GM19324 (cell line): ENCODE measurements around the gene TM7SF2.

Source experiments
- ATAC-seq: cut with Tn5 transposase; IDR thresholded peaks from one replicate; pipeline ENCODE4 v1.9.1; 2021; ENCODE audit warnings: mild to moderate bottlenecking, moderate library complexity; ENCODE audit not compliant: unreplicated experiment, low FRiP score

Gene TM7SF2

GRCh38 chr11:65127473-65128181 lies 16.0 kb downstream of the TM7SF2 start:
- ATAC-seq, result no peak

GRCh38 chr11:65128182-65129145 lies 16.8 kb downstream of the TM7SF2 start:
- no peak for ATAC-seq

DNA sequence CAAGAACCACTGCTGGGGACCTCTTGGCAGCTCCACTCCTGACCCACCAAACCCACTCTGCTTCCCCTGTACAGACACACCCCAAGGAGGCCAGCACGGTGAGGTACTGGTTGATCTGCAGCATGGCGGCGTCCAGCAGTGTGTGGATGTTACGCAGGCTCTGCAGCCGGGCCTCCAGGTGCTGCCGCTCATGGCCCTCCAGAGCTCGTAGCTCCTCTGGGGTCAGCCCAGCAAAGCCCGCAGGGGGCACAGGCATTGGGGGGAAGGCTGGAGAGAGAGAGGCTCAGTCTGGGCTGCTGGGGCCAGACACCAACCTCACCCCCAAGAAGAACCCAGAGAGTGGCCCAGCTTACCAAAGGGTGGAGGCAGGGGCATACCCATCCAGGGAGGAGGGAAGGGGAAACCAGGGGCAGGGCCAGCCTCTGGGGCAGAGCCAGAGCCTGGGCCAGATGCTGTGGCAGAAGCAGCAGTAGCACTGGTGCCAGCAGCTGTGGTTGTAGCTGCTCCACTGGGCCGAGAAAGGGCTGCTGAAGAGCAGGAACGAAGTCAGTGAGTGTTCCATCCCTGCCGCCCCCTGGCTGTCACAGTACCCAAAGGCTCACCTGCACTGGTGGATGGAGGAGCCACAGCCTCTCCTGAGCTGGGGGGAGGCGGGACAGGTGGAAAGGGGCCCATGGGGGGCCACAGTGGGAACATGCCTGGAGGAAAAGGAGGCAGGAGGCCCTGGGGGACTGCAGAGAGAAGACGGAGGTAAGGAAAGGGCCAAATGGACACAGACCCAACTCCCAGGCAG lies 18.2 kb downstream of the TM7SF2 start:
- no peak for ATAC-seq

DNA sequence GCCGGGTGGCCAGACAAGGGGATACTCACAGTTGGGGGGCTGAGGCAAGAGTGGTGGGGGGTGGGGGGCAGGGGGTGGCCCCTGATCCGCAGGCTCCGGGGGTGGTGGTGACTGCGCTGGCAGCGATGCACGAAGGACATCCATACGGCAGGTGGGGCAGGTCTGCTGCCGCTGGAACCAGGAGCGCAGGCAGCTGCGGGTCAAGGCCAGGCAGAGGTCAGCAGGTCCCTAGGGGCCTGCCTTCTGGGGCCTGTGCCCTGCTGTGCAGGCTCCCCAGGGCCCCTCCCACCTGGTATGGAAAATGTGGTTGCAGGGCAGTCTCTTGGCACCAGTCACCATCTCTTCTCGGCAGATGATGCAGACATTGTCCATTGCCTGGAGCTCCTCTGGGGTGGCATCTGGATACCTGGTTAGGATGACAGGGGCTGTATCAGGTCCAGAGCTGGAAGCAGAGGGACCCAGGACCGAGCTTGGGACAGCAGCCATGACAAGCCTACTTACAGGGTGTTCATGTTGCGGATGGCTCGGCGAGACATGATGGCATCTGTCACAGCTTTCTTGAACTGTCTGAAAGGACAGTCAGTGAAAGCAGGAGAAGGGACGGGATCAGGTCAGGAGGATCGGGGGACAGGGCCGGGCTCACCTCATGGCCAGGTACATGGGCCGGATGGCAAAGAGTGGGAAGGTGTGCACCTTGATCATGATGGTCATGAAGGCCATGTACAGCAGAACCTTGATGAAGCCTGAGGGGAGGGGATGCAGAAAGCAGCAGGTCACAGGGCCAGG lies 19.2 kb downstream of the TM7SF2 start:
- ATAC-seq, result no peak

DNA sequence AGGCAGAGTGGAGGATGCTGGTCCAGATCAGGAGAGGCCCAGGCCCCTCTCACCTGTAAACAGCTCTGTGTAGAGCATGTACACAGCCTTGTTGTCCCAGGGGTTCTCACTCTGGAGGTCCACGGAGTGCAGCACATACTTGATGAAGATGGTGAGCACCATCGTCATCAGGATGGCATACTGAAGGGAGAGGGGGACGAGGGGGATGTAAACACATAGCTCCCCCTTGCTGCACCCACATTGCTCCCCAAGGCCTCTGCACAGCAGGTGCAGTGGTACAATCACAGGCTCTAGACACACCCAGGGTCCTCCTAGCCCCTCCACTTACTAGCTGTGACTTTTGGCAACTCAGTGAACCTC lies 19.7 kb downstream of the TM7SF2 start:
- ATAC-seq, result no peak

- no peak for ATAC-seq
Observed at GRCh38 chr11:65131895-65132237, 20.2 kb downstream of the TM7SF2 start.

GRCh38 chr11:65132238-65132987 lies 20.7 kb downstream of the TM7SF2 start:
- peak; percentile 39 for ATAC-seq

DNA sequence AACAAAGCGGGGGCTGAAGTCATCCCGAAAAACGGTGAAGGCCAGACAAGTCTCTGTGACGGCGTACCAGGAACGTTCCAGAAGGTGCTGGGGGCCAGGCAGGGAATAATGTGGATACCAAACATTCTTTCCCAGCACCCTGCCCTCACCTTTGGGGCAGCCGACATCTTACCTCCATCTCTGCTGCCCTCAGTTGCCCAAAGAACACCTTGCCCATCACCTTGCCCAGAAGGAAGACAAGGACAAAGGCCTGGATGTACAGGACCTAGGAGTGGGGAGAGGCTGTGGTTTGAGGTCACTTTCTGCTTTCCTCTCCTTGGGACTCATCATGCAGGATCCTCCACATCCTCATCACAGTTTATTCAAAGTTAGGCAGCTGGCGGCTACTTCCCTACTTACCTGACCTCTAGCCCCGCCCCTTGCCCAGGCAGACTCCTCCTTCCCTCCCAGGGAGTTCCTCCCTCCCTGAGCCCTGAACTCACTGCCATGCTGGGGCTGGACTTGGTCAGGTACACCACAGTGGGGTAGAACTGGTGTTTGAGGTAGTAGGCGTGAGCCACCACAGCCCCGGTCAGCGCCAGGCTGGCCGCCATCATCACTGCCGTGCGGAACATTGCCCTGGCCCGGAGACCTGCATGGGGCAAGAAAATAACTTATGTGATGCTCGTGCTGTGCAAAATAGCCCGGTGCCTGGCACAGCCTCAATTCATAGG lies 21.5 kb downstream of the TM7SF2 start:
- no peak for ATAC-seq

DNA sequence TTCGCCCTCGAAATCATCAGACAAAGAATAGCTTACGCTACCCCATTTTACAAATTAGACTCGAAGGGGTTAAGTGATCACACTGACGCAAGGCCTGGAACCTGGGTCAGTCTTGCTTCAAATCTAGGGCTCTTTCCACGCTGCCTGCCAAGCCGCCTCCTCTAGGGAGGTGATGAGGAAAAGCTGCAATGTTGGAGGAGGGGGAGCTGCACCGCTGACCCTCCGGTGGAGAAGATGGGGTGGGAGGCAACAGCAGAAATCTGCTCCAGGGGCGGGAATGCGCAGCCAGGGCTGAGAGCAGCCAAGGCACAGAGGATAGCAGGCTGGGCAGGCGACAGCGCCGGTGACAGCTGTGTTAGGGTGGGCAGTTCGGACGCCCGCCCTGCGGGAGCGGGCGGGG lies 22.1 kb downstream of the TM7SF2 start:
- ATAC-seq, result no peak

DNA sequence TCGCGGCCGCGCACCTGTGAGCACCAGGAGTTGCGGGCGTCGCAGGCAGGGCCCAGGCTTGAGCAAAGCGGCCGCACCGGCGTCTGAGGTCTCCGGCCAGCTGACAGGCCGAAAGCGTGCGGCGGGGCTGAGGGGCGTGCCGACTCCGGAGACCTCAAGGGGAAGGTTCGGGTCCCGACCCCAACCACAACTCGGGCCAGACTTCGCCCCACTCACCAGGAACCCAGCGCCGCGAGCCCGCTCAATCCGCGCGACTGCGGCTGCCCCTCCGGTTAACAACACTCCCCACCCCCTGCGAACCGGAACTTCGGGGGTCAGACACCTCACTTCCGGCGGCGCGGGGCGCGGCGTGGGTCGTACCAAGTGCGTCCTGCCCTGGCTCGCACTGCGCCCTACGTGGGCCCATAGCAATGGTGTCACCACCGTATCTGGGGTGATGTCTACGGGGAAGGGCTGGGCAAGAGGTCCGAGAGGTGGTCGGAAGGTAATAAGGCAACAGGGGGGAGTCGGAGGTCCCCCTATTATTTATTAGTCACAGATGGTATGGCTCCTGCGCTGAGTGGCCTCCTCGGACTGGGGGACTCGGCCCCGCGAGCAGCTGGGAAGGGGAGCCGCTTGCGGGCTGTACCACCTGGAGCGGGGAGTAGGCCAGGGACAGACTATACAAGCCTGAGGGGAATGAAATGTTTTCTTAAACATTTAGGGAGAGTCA lies 22.7 kb downstream of the TM7SF2 start, which contains the start of gene SYVN1:
Gene SYVN1, minus strand, starts transcription at position 280 of the 712 bp plus-strand sequence. CDS start 918 bp downstream, outside the sequence.
- peak; percentile 50 for ATAC-seq

DNA sequence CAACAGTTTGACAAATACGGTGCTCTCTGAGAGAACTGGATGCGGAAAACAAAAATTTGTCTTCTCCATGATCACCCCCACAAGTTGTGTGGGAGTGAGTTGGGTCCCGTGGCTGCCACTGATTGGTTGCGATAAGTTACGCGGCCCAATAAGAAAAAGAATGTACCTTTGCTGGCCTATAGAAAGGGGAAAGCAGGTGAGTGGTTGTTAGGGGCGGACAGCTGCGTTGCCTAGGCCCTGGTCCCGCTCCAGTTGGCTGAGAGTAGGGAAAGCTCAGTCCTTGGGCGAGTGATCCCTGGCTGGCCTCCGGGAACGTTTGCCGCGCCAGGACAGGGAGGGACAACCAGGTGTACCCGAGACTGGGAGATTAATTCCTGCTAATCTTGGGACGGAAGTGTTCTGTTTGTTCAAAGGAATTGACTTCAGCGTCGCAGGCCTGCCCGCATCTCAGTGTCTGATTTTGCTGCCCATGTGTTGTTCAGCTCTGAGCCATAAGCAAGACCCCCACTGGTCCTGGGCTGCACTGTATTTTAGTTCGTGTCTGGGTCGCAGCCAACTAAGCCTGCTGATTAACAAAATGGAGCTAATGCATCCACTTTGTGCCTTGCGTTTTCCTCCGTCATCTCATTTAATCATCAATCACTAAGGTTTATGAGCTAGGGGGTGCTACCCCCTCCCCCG lies 23.4 kb downstream of the TM7SF2 start:
- ATAC-seq, result peak; percentile 62

GRCh38 chr11:65135633-65136145 lies 24.0 kb downstream of the TM7SF2 start:
- ATAC-seq, result no peak

GRCh38 chr11:65136515-65137096 lies 24.9 kb downstream of the TM7SF2 start:
- ATAC-seq, result no peak

- ATAC-seq, result no peak
Observed at GRCh38 chr11:65141896-65142494, 30.3 kb downstream of the TM7SF2 start.

- no peak for ATAC-seq
Observed at GRCh38 chr11:65147352-65148075, 35.8 kb downstream of the TM7SF2 start.

DNA sequence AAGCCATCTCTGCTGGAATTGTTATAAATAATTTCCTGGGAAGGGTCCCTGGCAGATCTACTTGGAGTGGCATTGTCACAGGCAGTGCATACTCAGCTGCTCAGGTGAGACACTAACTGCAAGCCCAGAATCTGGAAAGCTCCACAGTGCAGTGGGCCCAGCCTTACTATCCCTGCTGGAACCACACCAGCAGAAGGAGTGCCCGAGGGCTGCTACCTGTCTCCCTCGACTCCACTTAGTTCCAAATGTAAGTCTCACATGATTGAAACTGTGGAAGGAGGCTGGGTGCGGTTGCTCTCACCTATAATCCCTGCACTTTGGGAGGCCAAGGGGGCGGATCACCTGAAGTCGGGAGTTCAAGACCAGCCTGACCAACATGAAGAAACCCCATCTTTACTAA lies 37.0 kb downstream of the TM7SF2 start:
- no peak for ATAC-seq
